GM18502 (cell line): Measurements from ENCODE around the gene CEP112.
"Not testable (repeated sequence)": the region's sequence is repeated elsewhere in the genome, so short reads cannot be mapped to it uniquely, and the experiment has no call there.

Experiments used
- ATAC-seq: cut with Tn5 transposase; IDR thresholded peaks from one replicate; pipeline ENCODE4 v1.9.1; 2021; ENCODE audit warnings: mild to moderate bottlenecking; ENCODE audit not compliant: unreplicated experiment, poor library complexity

Gene CEP112

DNA sequence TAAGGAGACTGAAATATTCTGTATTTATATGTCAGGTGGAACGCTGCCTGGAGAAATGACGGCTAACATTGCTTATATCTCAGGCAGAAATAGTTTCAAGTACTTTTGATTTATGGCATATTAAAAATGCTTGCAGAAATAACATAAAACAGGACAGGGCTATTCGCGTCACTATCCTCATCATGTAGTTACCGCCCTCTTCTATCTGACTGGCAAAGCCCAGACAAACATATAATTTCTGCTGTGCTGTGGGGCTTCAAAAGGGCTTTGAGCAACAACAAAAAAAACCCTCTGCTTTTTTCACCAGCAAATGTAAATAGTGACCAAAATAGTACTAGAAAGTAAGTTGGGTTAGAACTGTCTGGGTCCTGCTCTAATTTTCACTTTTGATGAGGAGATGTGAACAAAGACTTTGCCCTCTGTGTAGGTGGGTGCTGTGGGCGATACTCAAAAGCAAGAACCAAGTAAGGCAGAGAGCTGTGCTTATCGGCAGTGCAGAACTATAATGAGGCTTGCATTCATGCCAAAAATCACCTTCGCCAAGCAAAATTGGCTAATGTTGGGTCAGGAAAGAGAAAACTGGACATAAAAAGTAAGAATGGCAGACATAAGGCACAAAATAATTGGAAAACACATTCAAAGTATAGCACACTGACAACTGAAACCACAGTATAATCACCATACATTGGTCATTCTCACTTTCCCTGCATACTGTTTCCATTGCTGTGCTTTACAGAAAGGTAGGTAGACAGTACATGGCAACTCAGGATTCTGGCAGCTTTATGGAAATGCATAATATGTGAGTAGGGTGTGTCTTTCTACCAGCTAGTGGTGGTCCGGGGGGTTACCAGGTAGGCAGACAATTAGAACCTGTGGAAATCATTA, 479.3 kb downstream of the CEP112 start:
- no peak for ATAC-seq

DNA sequence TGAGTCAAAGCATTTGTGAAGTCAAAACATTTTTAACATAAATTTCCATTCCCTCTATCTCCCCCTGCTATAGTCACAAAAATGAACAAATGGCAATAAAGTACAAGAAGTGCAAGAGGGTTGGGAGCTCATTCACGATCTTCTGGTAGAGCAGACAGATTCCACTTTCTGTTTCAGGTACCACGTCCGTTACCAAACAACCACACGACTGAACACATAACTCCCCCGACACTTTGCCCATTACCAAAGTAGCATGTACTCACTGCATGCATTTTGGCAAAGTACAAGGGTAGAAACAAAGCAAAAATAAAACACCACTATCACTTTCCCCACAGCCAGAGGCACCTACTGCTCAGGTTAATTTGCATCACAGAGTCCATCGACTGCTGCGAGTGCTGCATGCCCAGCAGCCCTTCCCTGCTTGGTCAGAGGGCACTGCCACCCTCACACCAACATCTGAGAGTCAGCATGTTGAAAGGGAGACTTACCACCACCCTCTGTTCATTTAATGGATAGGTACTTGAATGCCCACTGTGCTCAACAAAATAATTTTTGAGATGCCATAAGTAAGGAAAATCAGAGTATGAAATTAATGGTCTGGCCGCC, 480.2 kb downstream of the CEP112 start:
- ATAC-seq = no peak

- ATAC-seq = no peak
These were observed 484.2 kb downstream of the CEP112 start for GRCh38 chr17:65707780-65708179.

DNA sequence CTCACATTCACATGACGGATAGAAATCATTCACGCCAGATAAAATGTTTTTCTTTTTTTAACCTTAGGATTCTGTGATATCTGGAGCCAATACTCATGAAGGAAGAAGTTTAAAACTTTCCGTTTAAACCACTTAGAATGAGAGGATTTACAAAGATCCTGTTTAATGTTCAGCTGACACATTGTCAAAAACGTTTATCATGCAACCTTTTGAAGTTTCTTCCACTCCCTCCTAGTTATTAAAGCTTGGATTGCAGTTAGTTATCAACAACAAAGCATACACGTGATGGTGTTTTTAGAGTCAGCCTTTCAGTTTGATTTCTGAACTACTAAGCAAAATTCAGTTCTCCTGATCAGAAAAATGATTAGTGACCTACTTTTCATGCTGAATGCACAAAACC, 487.2 kb downstream of the CEP112 start:
- no peak for ATAC-seq

DNA sequence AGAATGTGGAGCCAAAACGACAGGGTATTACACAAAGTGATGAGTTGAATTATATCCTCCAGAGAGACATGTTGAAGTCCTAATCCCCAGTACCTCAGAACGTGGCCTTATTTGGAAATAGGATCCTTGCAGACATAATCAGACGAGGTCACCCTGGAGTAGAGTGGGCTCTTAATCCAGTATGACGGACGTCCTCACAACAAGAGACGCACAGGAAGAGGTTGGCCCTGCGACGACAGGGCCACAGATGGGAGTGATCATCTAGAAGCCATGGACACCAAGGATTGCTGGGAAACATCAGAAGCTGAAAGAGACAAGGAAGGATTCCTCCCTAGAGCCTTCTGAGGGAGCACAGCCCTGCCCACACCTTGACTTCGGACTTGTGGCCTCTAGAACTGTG, 488.0 kb downstream of the CEP112 start:
- no peak for ATAC-seq

- no peak for ATAC-seq
These were observed 492.5 kb downstream of the CEP112 start for GRCh38 chr17:65699459-65699858.

DNA sequence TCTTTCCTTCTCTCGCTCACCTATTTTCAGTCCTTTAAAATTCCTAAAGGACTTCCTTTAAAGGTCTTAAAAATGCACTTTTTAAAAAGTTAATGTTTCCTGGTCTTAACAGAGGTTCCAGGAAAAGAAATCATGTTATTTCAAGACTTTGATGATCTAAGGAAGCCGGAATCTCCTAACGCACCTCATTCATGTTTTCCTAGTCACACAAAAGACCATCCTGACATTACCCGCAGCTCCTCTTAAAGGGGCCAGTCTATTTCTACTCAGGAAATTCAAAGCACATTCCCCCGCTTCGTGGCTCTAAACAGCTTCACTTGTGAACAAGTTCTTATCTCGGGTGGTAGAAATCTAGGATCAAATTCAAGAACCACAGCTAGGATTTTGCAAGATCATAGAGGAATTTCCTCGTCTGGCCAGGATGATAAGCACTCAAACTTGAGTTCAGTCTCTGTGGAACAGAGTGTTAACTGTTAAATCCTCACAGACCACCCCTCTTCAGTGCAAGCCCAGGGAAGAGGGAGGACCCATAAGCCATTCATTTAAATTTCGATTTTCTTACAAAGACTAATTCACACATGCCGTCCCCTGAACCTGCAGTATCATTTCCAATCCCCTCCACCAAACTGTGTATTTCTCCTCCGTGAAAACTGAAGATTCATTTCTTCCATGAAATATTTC, 493.4 kb downstream of the CEP112 start:
- no peak for ATAC-seq

GRCh38 chr17:65697661-65698060, 494.3 kb downstream of the CEP112 start:
- no peak for ATAC-seq

GRCh38 chr17:65696739-65697394, 495.1 kb downstream of the CEP112 start:
- ATAC-seq = no peak

- no peak for ATAC-seq
These were observed 497.3 kb downstream of the CEP112 start for GRCh38 chr17:65694601-65695000.

DNA sequence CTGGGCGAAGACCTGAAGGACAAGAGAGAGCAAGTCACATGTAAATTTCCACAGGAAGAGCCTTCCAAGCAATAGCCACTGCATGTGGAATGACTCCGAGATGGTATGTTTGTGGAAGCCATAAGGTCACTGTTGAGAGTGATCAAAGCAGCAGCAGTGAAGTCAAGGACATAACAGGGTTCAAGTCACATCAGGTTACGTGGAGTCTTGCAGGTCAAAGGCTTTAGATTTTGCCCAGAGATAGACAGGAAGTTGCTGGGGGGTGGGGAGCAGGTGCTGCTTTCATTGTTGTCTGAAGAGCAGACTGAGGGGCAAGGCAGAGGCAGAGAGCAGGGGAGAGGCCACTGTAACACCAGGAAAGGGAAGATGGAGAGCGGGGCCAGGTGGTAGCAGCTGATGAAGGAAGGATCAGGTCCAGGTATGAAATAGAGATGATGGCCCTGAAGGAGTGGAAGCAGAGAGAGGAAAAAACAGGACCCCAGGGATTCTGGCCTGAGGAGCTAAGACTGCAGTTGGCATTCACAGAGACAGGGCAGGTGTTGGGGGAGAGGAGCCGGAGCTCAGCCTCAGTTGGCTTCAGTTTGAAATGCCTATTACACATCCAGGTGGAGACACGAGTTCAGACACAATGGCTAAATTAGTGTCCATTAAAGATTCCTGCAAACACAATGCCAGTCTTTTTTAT, 501.2 kb downstream of the CEP112 start:
- no peak for ATAC-seq

DNA sequence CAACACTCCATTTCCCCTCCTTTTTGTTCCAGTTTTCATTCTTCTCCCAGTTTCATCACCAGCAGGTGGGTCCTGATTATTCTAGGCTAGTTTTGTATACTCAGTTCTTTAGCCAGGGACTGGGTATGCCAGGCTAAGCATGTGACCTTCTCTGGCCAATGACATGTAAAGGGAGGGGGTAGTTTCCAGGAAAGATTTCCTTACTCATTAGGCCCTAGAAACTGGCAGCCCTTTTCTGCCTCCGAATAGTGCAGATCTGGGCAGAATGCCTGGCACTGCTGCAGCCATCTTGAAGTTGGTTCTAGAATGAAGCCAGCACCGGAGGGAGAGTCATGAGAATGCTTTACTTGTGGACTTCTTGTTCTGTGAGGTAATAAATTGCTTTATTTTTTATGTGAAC, 503.6 kb downstream of the CEP112 start:
- ATAC-seq = no peak

- ATAC-seq = no peak
These were observed 506.8 kb downstream of the CEP112 start for GRCh38 chr17:65685110-65685509.

DNA sequence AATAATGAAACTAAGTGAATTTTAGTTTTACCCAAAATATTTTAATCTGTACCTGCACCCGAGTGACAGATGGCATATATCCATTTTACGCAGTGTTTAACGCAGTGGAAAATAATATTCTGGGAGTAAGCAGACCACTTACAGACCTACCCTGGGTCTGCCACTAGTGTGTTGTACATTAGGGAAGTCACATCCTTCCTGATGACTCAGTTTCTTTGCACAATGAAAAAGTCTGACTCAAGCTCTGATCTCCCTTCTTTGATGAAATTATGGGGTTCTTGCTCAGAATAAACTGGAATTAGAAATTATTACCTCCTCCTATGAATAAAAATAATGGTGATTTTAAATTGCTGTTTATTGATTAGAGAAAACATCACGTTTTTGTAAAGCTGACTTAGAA, 507.3 kb downstream of the CEP112 start:
- ATAC-seq = no peak

DNA sequence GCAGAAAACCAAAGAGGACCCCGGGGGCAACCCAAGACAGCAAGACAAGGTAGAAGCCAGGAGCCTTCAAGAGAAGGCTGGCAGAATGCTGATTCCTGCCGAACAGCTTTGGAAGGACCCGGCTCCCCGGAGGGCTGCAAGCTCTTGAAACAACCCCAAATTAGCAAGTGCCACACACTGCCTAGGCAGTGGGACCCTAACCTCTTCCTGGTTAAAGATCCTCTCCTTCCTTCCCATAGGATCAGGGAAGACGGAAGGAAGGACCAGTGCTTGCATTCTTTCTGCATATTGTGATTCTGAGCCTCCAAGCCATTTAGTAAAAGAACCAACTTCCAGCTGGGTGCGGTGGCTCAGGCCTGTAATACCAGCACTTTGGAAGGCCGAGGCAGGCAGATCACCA, 508.5 kb downstream of the CEP112 start:
- ATAC-seq = no peak

- not testable (repeated sequence) for ATAC-seq
These were observed 510.2 kb downstream of the CEP112 start for GRCh38 chr17:65681763-65682162.

DNA sequence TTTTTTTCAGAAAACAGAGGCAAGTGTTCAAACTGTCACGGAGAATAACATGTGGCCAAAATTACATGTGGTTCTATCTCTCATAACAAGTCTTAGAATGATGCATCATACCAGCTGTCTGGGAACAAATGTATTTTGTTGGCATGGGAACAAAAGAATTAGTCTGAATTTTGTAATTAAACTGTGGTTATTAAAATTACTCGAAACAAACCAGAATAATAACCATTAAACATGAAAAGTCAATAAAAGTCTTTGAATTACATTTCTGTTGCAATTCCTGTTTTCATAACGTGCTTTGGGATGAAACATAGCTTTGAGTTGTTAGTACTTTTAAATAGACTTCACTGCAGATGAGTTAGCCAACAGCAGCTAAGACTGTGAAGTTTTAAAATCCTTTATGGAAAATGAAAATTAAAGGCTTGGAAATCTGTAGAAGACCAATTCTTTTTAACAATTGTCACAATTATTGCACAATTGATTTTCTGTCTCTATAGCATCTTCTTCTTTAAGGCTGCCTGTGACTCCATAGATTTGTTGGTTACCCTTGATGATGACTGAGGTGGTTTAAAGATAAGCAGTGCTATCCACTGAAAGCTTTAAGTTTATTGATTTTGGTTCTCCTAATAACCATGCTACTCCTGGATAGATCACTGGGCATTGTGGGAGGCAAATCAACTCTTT, 512.6 kb downstream of the CEP112 start:
- ATAC-seq = no peak

GRCh38 chr17:65678546-65678945, 513.4 kb downstream of the CEP112 start:
- no peak for ATAC-seq

DNA sequence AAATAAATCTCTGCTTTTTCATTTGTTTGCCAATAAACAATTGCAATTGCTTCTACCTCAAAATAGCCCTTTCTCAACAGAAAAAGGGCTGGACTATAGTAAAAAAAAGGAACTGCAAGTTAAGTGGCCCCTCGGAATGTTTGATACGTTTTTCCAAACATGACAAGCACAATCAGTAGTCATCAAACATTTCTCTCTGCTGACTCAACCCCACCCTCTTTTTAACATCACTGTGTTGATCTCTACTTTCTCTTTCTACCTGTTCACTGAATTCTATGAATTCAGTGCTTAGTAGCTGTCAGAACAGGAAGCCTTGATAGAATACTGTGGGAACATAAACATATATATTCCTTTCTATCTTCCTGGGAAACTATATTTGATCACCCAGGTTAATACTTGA, 514.0 kb downstream of the CEP112 start:
- ATAC-seq = no peak
